T1000 (cell line): Measurements from ENCODE around the gene OR2A7.
"Not testable (repeated sequence)": the region's sequence is repeated elsewhere in the genome, so short reads cannot be mapped to it uniquely, and the experiment has no call there.

Experiments used
- DNase-seq: peaks from one replicate; lab custom pipeline; 2025; ENCODE audit warnings: mixed read lengths; lab: John Stamatoyannopoulos, UW

The OR2A7 gene

GRCh38 chr7:144252307-144252706 is 12.3 kb downstream of the OR2A7 start:
- DNase-seq: not testable (repeated sequence)

GRCh38 chr7:144247674-144248330 is 16.8 kb downstream of the OR2A7 start:
- DNase-seq: not testable (repeated sequence)

- DNase-seq: not testable (repeated sequence)
These were observed 17.6 kb downstream of the OR2A7 start for GRCh38 chr7:144246967-144247366.

GRCh38 chr7:144245372-144245771 is 19.2 kb downstream of the OR2A7 start:
- not testable (repeated sequence) for DNase-seq

- not testable (repeated sequence) for DNase-seq
These were observed 25.2 kb downstream of the OR2A7 start, which contains the start of gene OR2A42 for GRCh38 chr7:144239365-144239764. Gene OR2A42 (minus strand): TSS chr7:144239605. CDS start chr7:144232843, 6,762 bp downstream.

GRCh38 chr7:144238530-144239082 is 26.0 kb downstream of the OR2A7 start:
- not testable (repeated sequence) for DNase-seq

- not testable (repeated sequence) for DNase-seq
These were observed 31.6 kb downstream of the OR2A7 start for GRCh38 chr7:144233039-144233438.

- not testable (repeated sequence) for DNase-seq
These were observed 33.6 kb downstream of the OR2A7 start for GRCh38 chr7:144231027-144231426.

GRCh38 chr7:144228810-144229209 is 35.8 kb downstream of the OR2A7 start:
- DNase-seq: not testable (repeated sequence)

- not testable (repeated sequence) for DNase-seq
These were observed 37.7 kb downstream of the OR2A7 start for GRCh38 chr7:144226866-144227265.

- DNase-seq: not testable (repeated sequence)
These were observed 40.9 kb downstream of the OR2A7 start for GRCh38 chr7:144223675-144224074.

- not testable (repeated sequence) for DNase-seq
These were observed 44.1 kb downstream of the OR2A7 start for GRCh38 chr7:144220531-144220930.

GRCh38 chr7:144219149-144219548 is 45.4 kb downstream of the OR2A7 start:
- not testable (repeated sequence) for DNase-seq

GRCh38 chr7:144218581-144218980 is 46.0 kb downstream of the OR2A7 start:
- DNase-seq: not testable (repeated sequence)

GRCh38 chr7:144217200-144217599 is 47.4 kb downstream of the OR2A7 start:
- not testable (repeated sequence) for DNase-seq
